ENCODE results near the gene THAP11. TPM values are rescaled to one million over a fixed set of nuclear protein-coding genes. Genes with fewer than 3 reads are reported as not detected.

Gene THAP11
- total RNA-seq, 2 experiments from 2014 or later, result 31.2 to 32.1 TPM

DNA sequence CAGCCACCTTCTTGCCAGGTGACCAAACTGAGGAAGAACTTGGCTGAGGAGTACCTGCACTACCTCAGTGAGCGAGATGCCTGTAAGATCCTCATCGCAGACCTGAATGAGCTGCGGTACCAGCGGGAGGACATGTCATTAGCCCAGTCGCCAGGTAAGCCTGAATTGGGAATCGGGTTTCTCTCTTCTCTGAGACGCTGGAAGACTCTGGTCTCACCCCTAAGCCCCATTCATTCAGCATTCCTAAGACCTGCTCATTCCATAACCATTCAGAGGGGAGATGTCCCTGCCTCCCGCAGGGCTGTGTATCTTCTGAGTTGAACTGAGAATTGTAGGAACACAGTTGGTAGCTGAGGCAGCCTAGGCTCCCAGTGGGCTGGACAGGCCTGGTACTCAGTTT is 17.0 kb upstream of the THAP11 start:
- Histone ChIP-seq H3K27ac (ENCODE audit: low read depth in 1 of 2, low read length in 2 of 2) (no peak overlapping the region), H3K27me3 (ENCODE audit: control insufficient read depth in 1 of 2, insufficient read depth in 2 of 2, low read length in 2 of 2) (no peaks in the 10 kb centered on the region), H3K4me3 (ENCODE audit: low read length) (no peak overlapping the region), H3K4me1 (ENCODE audit: insufficient read depth, low read length) (no peaks in the 10 kb centered on the region), H3K9me3 (ENCODE audit: control insufficient read depth in 1 of 2, insufficient read depth in 1 of 2, low read length in 2 of 2) (no peaks in the 10 kb centered on the region), H3K36me3 (ENCODE audit: insufficient read depth, low read length) (peaks cover 25% of the 10 kb centered on the region)
- TF ChIP-seq, protein P1, sequence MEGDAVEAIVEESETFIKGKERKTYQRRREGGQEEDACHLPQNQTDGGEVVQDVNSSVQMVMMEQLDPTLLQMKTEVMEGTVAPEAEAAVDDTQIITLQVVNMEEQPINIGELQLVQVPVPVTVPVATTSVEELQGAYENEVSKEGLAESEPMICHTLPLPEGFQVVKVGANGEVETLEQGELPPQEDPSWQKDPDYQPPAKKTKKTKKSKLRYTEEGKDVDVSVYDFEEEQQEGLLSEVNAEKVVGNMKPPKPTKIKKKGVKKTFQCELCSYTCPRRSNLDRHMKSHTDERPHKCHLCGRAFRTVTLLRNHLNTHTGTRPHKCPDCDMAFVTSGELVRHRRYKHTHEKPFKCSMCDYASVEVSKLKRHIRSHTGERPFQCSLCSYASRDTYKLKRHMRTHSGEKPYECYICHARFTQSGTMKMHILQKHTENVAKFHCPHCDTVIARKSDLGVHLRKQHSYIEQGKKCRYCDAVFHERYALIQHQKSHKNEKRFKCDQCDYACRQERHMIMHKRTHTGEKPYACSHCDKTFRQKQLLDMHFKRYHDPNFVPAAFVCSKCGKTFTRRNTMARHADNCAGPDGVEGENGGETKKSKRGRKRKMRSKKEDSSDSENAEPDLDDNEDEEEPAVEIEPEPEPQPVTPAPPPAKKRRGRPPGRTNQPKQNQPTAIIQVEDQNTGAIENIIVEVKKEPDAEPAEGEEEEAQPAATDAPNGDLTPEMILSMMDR (IDR thresholded peaks at IDR 0.05), result no peak
- no peak for ATAC-seq (ENCODE audit: poor library complexity)
- no peaks in the 10 kb centered on the region for H3K9me3 Mint-ChIP-seq
- no peak overlapping the region for H3K4me3 Mint-ChIP-seq
- no peak for DNase-seq
- CTCF ChIA-PET, result interaction anchor here (3.3 kb wide), 1 partner anchor 9 kb away, joined by 13 read pairs; no protein-coding TSS in a partner anchor
- intact Hi-C loops (cut with DNase I, micrococcal nuclease), result no loop called here
- no peaks in the 10 kb centered on the region for H3K4me1 Mint-ChIP-seq (ENCODE audit: low read depth)
- H3K27ac Mint-ChIP-seq, result no peak overlapping the region
- H3K27me3 Mint-ChIP-seq, result no peaks in the 10 kb centered on the region
- POLR2A ChIA-PET, result no interaction called here
- peaks cover 11% of the 10 kb centered on the region for H3K36me3 Mint-ChIP-seq (ENCODE audit: low read depth)

DNA sequence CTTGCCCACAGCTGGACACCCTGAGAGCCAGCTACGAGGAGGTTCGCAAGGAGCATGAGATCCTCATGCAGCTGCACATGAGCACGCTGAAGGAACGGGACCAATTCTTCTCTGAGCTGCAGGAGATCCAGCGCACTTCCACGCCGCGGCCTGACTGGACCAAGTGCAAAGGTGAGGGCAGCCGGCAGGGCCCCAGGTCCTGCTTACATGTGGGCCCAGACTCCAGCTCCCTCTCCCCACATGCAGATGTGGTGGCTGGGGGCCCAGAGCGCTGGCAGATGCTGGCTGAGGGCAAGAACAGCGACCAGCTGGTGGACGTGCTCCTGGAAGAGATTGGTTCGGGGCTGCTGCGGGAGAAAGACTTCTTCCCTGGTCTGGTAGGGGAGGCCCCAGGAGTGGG is 16.2 kb upstream of the THAP11 start:
- peaks cover 19% of the 10 kb centered on the region for H3K36me3 Mint-ChIP-seq (ENCODE audit: low read depth)
- DNase-seq (no peak), ATAC-seq (ENCODE audit: poor library complexity) (no peak)
- no peaks in the 10 kb centered on the region for H3K4me1 Mint-ChIP-seq (ENCODE audit: low read depth)
- TF ChIP-seq, protein P1 (IDR thresholded peaks at IDR 0.05), result no peak
- intact Hi-C loops (cut with DNase I, micrococcal nuclease), result no loop called here
- H3K27me3 Mint-ChIP-seq, result no peaks in the 10 kb centered on the region
- ChIA-PET POLR2A (no interaction called here), CTCF (interaction anchor here (1.3 to 3.3 kb wide), 2 partner anchors 10 to 15 kb away, joined by 3 to 13 read pairs; no protein-coding TSS in a partner anchor)
- H3K27ac Mint-ChIP-seq, result no peak overlapping the region
- no peaks in the 10 kb centered on the region for H3K9me3 Mint-ChIP-seq
- no peak overlapping the region for H3K4me3 Mint-ChIP-seq
- H3K36me3 ChIP-seq (ENCODE audit: insufficient read depth, low read length), result peaks cover 33% of the 10 kb centered on the region
- H3K4me1 ChIP-seq (ENCODE audit: insufficient read depth, low read length), result no peaks in the 10 kb centered on the region
- no peaks in the 10 kb centered on the region for H3K9me3 ChIP-seq (ENCODE audit: control insufficient read depth in 1 of 2, insufficient read depth in 1 of 2, low read length in 2 of 2)
- H3K27ac ChIP-seq (ENCODE audit: low read depth in 1 of 2, low read length in 2 of 2), result no peak overlapping the region
- H3K4me3 ChIP-seq (ENCODE audit: low read length), result no peak overlapping the region
- no peaks in the 10 kb centered on the region for H3K27me3 ChIP-seq (ENCODE audit: control insufficient read depth in 1 of 2, insufficient read depth in 2 of 2, low read length in 2 of 2)

DNA sequence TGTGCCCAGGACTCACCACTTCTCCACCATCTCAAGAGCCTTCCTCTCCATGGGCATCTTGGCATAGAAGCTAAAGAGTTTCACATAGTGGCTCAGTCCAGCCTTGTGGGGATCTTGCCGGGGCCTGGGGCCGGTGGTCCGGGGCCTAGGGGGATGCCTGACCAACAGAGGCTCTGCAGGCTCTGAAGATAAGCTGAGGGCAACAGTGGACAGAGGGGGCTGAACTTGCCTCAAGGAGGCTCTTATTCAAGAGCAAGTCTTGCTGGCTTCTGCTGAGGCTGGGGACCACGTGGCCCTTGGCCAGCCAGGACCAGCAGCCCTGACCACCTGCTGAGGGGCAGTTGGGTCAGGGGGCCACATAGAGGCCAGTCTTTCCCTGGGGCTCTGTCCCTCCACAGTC is 13.5 kb upstream of the THAP11 start:
- H3K36me3 Mint-ChIP-seq (ENCODE audit: low read depth), result peaks cover 32% of the 10 kb centered on the region
- H3K4me3 ChIP-seq (ENCODE audit: low read length), result no peak overlapping the region
- H3K4me1 ChIP-seq (ENCODE audit: insufficient read depth, low read length), result peaks cover 13% of the 10 kb centered on the region
- H3K27ac Mint-ChIP-seq, result no peak overlapping the region
- ATAC-seq (ENCODE audit: poor library complexity) (no peak), DNase-seq (no peak)
- intact Hi-C loops (cut with DNase I, micrococcal nuclease), result no loop called here
- H3K4me3 Mint-ChIP-seq, result no peak overlapping the region
- peaks cover 14% of the 10 kb centered on the region for H3K4me1 Mint-ChIP-seq (ENCODE audit: low read depth)
- H3K36me3 ChIP-seq (ENCODE audit: insufficient read depth, low read length), result peaks cover 45% of the 10 kb centered on the region
- H3K27me3 Mint-ChIP-seq, result no peaks in the 10 kb centered on the region
- no peaks in the 10 kb centered on the region for H3K27me3 ChIP-seq (ENCODE audit: control insufficient read depth in 1 of 2, insufficient read depth in 2 of 2, low read length in 2 of 2)
- no peak overlapping the region for H3K27ac ChIP-seq (ENCODE audit: low read depth in 1 of 2, low read length in 2 of 2)
- CTCF ChIA-PET, result no interaction called here
- no peaks in the 10 kb centered on the region for H3K9me3 ChIP-seq (ENCODE audit: control insufficient read depth in 1 of 2, insufficient read depth in 1 of 2, low read length in 2 of 2)
- H3K9me3 Mint-ChIP-seq, result no peaks in the 10 kb centered on the region
- POLR2A ChIA-PET, result interaction anchor here (0.6 kb wide), 1 partner anchor 590 kb away, joined by 3 read pairs; no protein-coding TSS in a partner anchor
- TF ChIP-seq, protein P1 (IDR thresholded peaks at IDR 0.05), result no peak
